ENCODE results near the gene OR6C68.
"Not testable (repeated sequence)": the region's sequence is repeated elsewhere in the genome, so short reads cannot be mapped to it uniquely, and the experiment has no call there.

Gene OR6C68

DNA sequence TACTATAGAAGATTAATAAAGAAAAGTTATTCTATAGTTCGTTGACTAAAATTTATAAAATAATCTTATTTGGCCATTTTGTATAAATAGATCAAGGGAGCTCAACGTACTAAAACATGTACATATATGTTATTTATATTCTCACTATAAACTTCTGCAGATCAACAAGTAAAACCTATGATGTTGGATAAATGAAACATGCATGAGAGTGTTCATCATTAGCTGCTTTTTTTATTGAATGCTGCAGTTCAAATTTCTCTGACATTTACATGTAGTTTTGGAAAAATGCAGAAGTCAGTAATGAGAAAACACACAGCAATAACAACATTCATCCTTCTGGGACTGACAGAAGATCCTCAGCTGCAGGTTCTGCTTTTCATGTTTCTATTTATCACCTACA lies at the start of gene OR6C68:
Gene OR6C68 (plus strand): TSS at position 301 of the 400 bp plus-strand sequence. CDS start 0 bp downstream, at position 301.
- DNase-seq, result no peak

DNA sequence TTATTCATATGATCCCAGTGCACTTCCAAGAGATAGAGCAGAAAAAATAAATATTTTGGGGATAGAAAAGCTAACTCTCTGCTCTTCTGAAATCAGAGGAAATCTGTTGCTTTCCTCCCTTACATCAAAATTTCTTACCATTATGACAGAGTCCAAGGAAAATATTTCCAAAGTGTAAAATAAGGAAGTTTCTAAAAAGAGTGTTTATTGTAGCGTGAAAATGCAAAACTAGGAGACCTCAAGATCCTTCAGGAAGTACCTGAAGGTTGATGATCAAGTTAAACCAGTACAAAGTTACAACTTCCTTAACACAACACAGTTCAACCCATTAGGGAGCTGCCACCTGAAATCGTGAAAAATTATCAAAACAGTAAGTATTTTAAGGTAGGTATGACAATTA lies 48.4 kb upstream of the OR6C68 start, which contains the start of gene OR6C2:
Gene OR6C2 (plus strand): TSS at position 301 of the 400 bp plus-strand sequence. CDS start 8,138 bp downstream, outside the sequence.
- DNase-seq, result no peak

DNA sequence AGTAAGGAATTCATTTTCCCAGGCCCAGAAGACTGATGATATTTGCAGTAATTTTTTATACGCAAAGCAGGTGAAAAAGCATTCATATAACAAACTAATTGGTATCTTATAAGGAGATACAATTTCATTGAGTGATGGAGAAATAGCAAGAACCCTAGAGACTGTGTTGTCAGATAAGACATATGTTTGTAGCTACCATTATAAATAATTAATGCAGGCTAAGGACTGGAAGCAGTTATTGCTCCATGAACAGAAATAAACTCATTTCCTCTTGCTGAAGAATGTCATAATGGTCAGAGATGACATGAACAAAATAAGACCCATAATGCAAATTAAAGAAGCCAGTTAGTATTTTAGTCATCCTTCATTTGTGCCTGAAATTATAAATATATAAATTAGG lies 46.8 kb upstream of the OR6C68 start:
- no peak for DNase-seq

DNA sequence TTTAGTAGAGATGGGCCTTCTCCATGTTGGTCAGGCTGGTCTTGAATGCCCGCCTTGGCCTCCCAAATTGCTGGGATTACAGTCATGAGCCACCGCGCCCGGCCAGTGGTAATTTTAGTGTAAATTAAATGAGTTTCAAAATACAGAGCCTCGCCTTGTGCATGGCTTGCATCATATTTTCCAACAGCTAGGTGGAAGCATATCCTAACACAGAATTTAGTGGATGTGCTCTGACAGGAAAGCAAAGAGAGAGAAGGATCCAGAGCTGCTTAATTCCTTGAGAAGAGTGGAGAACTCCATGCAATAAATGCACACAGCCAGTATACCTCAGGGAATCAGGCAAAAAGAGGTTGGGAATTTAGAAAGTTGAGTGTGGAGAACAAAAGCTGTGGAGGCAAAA lies 45.9 kb upstream of the OR6C68 start:
- DNase-seq, result no peak

DNA sequence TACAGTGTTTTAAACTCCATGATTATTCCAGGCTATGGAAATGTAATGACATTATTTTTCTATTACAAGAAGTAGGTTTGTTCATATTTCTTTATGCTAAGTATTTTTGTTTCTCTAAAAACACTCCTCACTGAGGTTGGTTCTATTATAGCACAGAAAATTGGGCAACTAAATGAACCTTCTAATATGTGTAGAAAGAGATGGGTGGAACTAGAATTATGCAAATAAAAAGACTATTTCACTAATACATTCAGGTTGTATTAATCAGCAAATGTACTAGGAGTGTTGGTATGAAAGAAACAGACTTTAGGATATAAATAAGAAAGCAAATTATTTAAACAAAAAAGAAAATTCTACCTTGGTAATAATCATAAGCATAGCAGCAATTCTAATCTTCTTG lies 43.4 kb upstream of the OR6C68 start:
- DNase-seq, result no peak

DNA sequence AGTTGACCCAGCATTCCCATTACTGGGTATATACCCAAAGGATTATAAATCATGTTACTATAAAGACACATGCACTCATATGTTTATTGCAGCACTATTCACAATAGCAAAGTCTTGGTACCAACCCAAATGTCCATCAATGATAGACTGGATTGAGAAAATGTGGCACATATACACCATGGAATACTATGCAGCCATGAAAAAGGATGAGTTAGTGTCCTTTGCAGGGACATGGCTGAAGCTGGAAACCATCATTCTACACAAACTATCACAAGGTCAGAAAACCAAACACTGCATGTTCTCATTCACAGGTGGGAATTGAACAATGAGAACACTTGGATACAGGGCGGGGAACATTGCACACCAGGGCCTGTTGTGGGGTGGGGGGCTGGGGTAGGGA lies 27.3 kb upstream of the OR6C68 start:
- not testable (repeated sequence) for DNase-seq

DNA sequence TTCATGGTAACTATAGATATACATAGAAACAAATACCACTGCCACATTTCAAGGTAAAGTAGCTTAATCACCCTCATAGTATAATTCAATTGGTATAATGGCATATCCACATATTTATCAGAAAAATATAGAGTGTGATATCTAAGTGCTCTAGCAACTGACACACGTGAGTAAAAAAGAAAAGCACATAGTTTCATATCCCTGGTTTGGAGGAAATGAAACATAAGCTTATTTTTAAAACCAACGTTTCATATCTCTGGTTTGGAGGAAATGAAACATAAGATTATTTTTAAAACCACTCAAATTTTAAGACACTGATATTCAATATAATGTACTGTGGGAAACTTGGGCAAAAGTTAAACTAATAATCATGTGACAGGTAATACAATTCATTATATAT lies 24.3 kb upstream of the OR6C68 start:
- no peak for DNase-seq

DNA sequence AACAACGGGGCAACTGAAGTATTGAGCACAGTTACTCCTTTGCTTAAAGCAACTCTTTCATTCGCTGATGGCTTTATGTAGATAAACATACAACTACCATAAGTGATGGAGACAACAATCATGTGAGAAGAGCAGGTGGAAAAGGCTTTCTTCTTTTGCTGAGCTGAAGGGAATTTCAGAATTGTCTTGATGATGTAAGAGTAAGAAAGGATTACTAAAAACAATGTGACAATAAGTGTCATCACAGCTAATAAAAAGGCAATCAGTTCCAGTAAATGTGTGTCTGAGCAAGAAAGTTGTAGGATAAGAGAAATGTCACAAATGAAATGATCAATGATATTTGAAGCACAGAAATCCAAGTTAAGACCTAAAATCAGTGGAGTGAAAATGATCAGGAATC lies 22.9 kb upstream of the OR6C68 start:
- DNase-seq, result no peak

DNA sequence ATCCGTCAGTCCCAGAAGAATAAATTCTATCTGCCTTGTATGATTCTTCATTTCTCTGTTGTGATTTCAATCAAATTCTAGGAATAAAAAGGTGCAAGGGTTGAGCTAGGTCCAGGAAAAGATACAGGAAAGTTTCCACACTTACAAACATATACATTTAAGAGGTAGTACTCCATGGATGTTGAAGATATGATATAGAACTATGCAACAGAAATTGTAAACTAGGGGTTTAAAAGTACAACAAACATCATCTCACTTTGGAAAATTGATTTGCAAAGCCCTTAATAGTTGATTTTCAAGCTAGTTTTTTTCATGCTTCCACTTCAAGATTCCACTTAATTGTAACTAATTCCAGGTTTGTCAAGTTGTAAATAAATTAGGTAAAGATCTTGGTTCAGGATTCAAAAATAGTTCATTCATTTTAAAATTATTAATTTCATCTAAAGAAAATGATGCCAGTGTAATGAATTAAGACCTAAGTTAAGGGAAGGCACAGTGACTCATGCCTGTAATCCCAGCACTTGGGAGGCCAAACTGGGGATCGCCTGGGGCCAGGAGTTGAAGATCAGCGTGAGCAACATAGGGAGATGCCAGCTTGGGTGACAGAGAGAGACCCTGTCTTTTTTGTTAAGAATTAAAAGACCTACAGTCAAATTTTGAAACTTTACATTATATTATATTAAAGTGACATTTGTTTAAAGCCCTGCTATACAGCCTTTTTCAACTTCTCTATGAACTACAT lies 21.9 kb upstream of the OR6C68 start, which contains the start of gene OR6C70:
Gene OR6C70 (minus strand): TSS at position 51 of the 742 bp plus-strand sequence. CDS start 0 bp downstream, at position 51.
- no peak for DNase-seq

DNA sequence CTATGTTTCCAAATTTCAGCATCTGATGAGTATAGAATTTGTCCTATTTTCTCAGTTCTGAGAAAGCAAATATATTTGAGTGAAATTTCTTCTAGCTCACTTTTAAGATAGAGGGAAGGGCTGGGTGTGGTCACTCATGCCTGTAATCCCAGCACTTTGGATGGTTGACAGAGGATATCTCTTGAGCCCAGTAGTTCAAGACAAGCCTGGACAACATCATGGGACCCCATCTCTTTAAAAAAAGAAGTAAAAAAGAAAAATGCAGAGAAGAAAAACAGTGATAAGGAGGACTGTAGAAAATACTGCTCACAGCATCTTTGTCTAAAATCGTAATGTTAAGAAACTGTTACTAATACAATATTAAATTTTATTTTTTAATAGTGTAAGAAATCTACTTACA lies 19.9 kb upstream of the OR6C68 start:
- no peak for DNase-seq

DNA sequence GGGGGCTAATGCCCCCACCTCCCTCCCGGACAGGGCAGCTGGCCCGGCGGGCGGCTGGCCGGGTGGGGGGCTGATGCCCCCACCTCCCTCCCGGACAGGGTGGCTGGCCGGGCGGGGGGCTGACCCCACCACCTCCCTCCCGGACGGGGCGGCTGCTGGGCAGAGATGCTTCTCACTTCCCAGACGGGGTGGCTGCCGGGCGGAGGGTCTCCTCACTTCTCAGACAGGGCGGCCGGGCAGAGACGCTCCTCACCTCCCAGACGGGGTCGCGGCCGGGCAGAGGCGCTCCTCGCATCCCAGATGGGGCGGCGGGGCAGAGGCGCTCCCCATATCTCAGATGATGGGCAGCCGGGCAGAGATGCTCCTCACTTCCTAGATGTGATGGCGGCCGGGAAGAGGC lies 13.0 kb upstream of the OR6C68 start:
- not testable (repeated sequence) for DNase-seq

DNA sequence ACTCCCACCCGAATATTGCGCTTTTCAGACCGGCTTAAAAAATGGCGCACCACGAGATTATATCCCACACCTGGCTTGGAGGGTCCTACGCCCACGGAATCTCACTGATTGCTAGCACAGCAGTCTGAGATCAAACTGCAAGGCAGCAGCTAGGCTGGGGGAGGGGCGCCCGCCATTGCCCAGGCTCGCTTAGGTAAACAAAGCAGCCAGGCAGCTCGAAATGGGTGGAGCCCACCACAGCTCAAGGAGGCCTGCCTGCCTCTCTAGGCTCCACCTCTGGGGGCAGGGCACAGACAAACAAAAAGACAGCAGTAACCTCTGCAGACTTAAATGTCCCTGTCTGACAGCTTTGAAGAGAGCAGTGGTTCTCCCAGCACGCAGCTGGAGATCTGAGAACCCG lies 7.9 kb upstream of the OR6C68 start:
- not testable (repeated sequence) for DNase-seq

DNA sequence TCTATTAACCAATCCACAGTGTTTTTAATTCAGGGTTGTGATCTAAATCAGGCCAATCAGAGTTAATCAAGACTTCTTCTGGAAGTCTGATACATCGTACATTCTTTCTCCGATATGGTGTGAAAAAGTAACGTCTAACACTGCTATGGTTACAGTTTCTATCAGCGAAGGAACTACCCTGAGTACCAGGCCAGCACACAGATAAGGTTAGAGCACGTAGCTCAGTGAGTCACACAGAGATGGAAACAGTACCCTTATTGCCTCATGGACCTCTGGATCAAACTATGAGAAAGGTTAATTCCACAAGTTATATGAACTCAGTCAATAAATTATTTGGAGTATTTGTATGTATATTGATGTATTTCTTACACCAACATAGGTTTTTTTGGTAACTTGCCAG lies 3.3 kb downstream of the OR6C68 start:
- no peak for DNase-seq

DNA sequence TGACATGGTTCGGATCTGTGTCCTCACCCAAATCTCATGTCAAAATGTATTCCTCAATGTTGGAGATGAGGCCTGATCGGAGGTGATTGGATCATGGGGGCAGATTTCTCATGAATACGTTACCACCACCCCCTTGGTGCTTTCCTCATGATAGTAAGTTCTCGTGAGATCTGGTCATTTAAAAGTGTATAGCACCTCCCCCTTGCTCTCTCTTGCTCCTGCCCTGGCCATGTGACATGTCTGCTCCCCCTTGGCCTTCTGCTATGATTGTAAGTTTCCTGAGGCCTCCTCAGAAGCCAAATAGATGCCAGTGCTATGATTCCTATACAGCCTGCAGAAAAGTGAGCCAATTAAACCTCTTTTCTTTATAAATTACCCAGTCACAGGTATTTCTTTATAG lies 7.1 kb downstream of the OR6C68 start:
- no peak for DNase-seq

DNA sequence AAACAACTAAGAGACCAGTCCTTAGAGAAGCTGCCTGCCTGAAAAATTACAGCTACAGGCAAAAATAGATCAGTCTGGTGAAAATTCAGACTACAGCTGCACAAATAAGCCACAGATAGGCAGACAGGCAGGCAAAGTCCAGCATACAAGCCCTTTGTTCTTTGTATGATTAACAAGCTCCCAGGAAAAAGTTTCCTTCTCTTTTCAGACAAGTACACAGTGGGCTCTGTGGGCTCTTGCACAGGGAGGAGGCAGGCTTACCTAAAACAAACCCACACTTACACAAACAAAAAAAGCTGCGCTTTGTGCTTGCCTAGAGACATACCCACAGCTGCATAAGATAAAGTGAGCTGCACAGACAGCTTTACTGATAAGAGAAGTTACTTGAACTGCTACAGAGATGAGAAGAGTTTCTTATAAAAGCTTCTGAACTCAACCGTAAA lies 7.7 kb downstream of the OR6C68 start:
- peak in 1 of 56 donors; percentile 7 for DNase-seq

DNA sequence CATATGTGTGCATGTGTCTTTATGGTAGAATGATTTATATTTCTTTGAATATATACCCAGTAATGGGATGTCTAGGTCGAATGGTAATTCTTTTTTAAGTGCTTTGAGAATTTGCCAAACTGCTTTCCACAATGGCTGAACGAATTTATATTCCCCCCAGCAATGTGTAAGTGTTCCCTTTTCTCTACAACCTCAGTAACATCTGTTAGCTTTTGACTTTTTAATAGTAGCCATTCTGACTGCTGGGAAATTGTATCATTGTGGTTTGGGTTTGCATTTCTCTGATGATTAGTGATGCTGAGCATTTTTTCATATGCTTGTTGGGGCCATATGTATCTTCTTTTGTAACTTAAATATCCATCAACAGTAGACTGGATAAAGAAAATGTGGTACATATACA lies 9.4 kb downstream of the OR6C68 start:
- DNase-seq, result no peak

DNA sequence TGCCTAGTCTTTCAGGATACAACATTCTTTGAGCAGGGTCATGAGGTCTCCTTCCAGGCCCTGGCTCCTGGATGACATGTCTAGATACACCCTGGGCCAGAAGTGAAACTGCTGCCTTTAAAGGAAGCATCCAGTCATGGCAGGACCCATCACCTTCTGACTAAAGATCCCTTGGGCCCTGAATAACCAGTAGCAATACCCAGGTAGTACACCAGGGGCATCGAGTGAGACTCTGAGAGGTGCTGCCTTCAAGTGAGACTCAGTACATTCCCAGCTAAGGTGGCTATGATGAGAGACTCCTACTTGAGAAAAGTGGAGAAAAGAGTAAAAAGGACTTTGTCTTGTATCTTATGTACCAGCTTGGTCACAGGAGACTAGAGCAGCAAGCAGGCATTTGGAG lies 23.5 kb downstream of the OR6C68 start:
- DNase-seq, result no peak

DNA sequence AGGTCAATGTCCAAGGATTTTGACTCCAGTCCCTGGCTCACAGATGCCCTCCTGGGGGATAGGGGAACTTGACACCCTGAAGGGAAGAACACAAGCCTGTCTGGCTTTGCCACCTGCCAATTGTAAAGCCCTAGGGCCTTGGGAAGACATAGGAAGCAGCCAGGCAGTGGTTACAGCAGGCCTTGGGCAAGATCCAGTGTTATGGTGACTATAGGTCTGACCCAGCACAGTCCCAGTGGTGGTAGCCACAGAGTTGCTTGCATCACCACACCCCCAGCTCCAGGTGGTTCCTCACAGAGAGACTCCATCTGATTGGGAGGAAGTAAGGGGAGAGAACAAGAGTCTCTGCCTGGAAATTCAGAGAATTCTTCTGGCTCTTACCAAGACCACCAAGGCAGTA lies 24.2 kb downstream of the OR6C68 start:
- no peak for DNase-seq

Data from amygdala (tissue), 56 donors.